SU-DHL-6 (cell line): ENCODE measurements around the gene CLSTN3.

Source experiments
- EZH2phosphoT487 ChIP-seq: fragments of 200-600 bp; sonication (generic), shearing (Covaris generic); conservative IDR thresholded peaks from 2 replicates; pipeline ENCODE4 v1.6.1; 2018; ENCODE audit warnings: mild to moderate bottlenecking, antibody characterized with exemption, low read length, moderate library complexity, mixed read lengths
- TF ChIP-seq, protein P1 (sequence below): fragments of 200-600 bp; sonication (generic); IDR thresholded peaks from one replicate; pipeline ENCODE4 v1.5.1; 2017; ENCODE audit warnings: antibody characterized with exemption, mild to moderate bottlenecking, low read length, moderate library complexity; ENCODE audit not compliant: insufficient read depth, poor library complexity, severe bottlenecking

DNA sequence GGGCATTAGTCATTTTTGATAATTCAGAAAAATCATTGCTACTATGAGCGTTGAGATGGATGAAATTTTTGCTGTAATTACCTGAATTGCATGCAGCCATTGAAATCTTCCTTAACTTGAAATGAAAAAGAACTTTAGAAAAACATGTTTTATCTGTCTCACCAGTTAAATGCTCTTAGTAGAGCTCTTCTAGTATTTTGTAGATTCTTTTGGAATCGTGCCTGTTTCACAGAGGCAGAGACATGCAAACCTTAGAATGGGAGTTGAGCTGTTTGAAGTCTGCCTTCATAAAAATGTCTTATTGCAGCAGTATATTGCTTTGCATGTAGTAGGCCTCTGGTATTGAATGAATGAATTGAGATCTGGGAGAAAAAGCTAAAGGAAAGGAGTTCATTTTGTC lies 63.5 kb downstream of the CLSTN3 start:
- TF ChIP-seq, protein P1, sequence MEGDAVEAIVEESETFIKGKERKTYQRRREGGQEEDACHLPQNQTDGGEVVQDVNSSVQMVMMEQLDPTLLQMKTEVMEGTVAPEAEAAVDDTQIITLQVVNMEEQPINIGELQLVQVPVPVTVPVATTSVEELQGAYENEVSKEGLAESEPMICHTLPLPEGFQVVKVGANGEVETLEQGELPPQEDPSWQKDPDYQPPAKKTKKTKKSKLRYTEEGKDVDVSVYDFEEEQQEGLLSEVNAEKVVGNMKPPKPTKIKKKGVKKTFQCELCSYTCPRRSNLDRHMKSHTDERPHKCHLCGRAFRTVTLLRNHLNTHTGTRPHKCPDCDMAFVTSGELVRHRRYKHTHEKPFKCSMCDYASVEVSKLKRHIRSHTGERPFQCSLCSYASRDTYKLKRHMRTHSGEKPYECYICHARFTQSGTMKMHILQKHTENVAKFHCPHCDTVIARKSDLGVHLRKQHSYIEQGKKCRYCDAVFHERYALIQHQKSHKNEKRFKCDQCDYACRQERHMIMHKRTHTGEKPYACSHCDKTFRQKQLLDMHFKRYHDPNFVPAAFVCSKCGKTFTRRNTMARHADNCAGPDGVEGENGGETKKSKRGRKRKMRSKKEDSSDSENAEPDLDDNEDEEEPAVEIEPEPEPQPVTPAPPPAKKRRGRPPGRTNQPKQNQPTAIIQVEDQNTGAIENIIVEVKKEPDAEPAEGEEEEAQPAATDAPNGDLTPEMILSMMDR: no peak
- TF ChIP-seq EZH2phosphoT487: no peak
